ENCODE results near the gene SRP68. TPM values are rescaled to one million over a fixed set of nuclear protein-coding genes. Genes with fewer than 3 reads are reported as not detected.
A peak's percentile ranks its signal among the peaks of the same experiment; 100 is the strongest.

The SRP68 gene
- total RNA-seq, 2 donors from 2014 or later = 26.2 to 27.7 TPM

GRCh38 chr17:76104140-76104895, 32.0 kb upstream of the SRP68 start:
- ATAC-seq = no peak
- no peaks in the 10 kb centered on the region for H3K27me3 ChIP-seq
- peaks cover 0 to 11% of the 10 kb centered on the region in 2 donors for H3K36me3 ChIP-seq (replicated peaks in 1 of 2; ENCODE audit: insufficient read depth in 1 of 2, low read depth in 2 of 2)
- no peak for DNase-seq
- H3K27ac ChIP-seq = peak overlapping the region; percentile 41 to 76 (median 74)
- intact Hi-C loops (cut with DNase I) = no loop called here
- TF ChIP-seq POLR2A (IDR thresholded peaks at IDR 0.05) (no peak), CTCF (IDR thresholded peaks at IDR 0.05) (no peak)
- peak overlapping the region in 1 of 2 donors; percentile 77 for H3K4me3 ChIP-seq
- H3K4me1 ChIP-seq = peaks cover 24% of the 10 kb centered on the region
- H3K9me3 ChIP-seq = no peaks in the 10 kb centered on the region
- 81 to 95% methylated on average over 20 to 27 of the region's 29 CpGs for WGBS, 2 donors

- H3K36me3 ChIP-seq (replicated peaks in 1 of 2; ENCODE audit: insufficient read depth in 1 of 2, low read depth in 2 of 2) = peaks cover 0 to 11% of the 10 kb centered on the region in 2 donors
- TF ChIP-seq POLR2A (IDR thresholded peaks at IDR 0.05) (peak in 2 of 3 donors; percentile 54 to 72), CTCF (IDR thresholded peaks at IDR 0.05) (no peak)
- ATAC-seq = peak; percentile 94
- DNase-seq = peak; percentile 90 to 93 (median 92)
- H3K4me3 ChIP-seq = peak within 1 kb of the TSS; percentile 50 to 77
- peak within 1 kb of the TSS; percentile 41 to 76 (median 74) for H3K27ac ChIP-seq
- H3K4me1 ChIP-seq = peaks cover 24% of the 10 kb centered on the region
- H3K9me3 ChIP-seq = no peaks in the 10 kb centered on the region
- 4 to 13% methylated on average over 24 to 53 of the region's 55 CpGs for WGBS, 2 donors
- intact Hi-C loops (cut with DNase I) = no loop called here
- H3K27me3 ChIP-seq = no peaks in the 10 kb centered on the region
These were observed 31.2 kb upstream of the SRP68 start, which contains the start of gene EXOC7 for GRCh38 chr17:76103274-76104139. TSS of gene EXOC7 (minus strand) at chr17:76103787. CDS start at chr17:76103692, 95 bp downstream.

- peak; percentile 7 for ATAC-seq
- DNase-seq = no peak
These were observed 30.6 kb upstream of the SRP68 start for GRCh38 chr17:76102944-76103273.

GRCh38 chr17:76097716-76098295, 25.5 kb upstream of the SRP68 start:
- Histone ChIP-seq H3K4me3 (no peak overlapping the region), H3K4me1 (peaks cover 7% of the 10 kb centered on the region), H3K27me3 (no peaks in the 10 kb centered on the region), H3K27ac (no peak overlapping the region), H3K9me3 (no peaks in the 10 kb centered on the region), H3K36me3 (replicated peaks in 1 of 2; ENCODE audit: insufficient read depth in 1 of 2, low read depth in 2 of 2) (peaks cover 0 to 33% of the 10 kb centered on the region in 2 donors)
- no peak for TF ChIP-seq POLR2A (IDR thresholded peaks at IDR 0.05)
- TF ChIP-seq CTCF (IDR thresholded peaks at IDR 0.05) = no peak
- whole genome bisulfite sequencing, 2 donors = 94 to 97% methylated on average over 9 to 19 of the region's 19 CpGs
- no peak for DNase-seq
- no peak for ATAC-seq
- intact Hi-C loops (cut with DNase I) = no loop called here

More at GRCh38 chr17:76102944-76103273, 30.6 kb upstream of the SRP68 start:
- H3K4me1 ChIP-seq = peaks cover 24% of the 10 kb centered on the region
- 0% methylated on average over 2 to 4 of the region's 4 CpGs for WGBS, 2 donors
- H3K36me3 ChIP-seq (replicated peaks in 1 of 2; ENCODE audit: insufficient read depth in 1 of 2, low read depth in 2 of 2) = peaks cover 0 to 11% of the 10 kb centered on the region in 2 donors
- TF ChIP-seq CTCF (IDR thresholded peaks at IDR 0.05) = no peak
- no peak for TF ChIP-seq POLR2A (IDR thresholded peaks at IDR 0.05)
- H3K27ac ChIP-seq = peak overlapping the region in 3 of 4 donors; percentile 41 to 76 (median 71)
- intact Hi-C loops (cut with DNase I) = no loop called here
- H3K9me3 ChIP-seq = no peaks in the 10 kb centered on the region
- peak overlapping the region; percentile 50 to 77 for H3K4me3 ChIP-seq
- H3K27me3 ChIP-seq = no peaks in the 10 kb centered on the region

All from body of pancreas (tissue), 4 donors.